ENCODE measurements around the gene PCNX2.

DNA sequence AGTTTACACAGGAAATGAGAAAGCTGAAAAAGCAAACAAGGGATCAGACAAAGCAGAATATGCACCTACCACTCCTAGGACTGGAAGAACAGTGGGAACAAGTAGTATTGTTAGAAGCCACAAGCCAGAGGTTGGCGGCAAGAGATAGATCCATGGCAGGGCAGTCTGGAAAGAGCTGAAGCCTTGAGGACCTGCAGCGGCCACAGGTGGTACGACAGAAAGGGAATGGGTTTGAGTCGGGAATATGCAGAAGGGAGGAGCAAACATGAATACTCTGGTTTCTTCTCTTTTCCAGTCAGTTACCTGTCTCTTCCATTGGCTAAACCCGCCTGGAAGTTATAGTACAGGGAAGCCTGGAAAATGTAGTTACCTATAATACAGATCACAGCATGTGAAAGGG, 3.9 kb upstream of the PCNX2 start:
- TF ChIP-seq, protein P1, sequence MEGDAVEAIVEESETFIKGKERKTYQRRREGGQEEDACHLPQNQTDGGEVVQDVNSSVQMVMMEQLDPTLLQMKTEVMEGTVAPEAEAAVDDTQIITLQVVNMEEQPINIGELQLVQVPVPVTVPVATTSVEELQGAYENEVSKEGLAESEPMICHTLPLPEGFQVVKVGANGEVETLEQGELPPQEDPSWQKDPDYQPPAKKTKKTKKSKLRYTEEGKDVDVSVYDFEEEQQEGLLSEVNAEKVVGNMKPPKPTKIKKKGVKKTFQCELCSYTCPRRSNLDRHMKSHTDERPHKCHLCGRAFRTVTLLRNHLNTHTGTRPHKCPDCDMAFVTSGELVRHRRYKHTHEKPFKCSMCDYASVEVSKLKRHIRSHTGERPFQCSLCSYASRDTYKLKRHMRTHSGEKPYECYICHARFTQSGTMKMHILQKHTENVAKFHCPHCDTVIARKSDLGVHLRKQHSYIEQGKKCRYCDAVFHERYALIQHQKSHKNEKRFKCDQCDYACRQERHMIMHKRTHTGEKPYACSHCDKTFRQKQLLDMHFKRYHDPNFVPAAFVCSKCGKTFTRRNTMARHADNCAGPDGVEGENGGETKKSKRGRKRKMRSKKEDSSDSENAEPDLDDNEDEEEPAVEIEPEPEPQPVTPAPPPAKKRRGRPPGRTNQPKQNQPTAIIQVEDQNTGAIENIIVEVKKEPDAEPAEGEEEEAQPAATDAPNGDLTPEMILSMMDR (IDR thresholded peaks at IDR 0.05), result no peak
- TF ChIP-seq POLR2A (IDR thresholded peaks at IDR 0.05), result no peak

All from esophagus squamous epithelium (tissue), 4 donors.